Ishikawa (cell line): Measurements from ENCODE around the gene TUBB1.

Source experiments
- CREB1 ChIP-seq: IDR thresholded peaks from 2 replicates; pipeline ENCODE4 v1.6.1; 2012; ENCODE audit warnings: low read depth
- EP300 ChIP-seq: IDR thresholded peaks from 2 replicates; pipeline ENCODE4 v1.6.1; 2012; ENCODE audit warnings: borderline replicate concordance
- MAX ChIP-seq: IDR thresholded peaks from 2 replicates; pipeline ENCODE4 v1.6.1; 2012
- RAD21 ChIP-seq: IDR thresholded peaks from 2 replicates; pipeline ENCODE4 v1.6.1; 2012; ENCODE audit warnings: low read depth
- REST ChIP-seq: IDR thresholded peaks from 2 replicates; pipeline ENCODE4 v1.6.1; 2012; ENCODE audit warnings: low read depth, mild to moderate bottlenecking
- YY1 ChIP-seq: IDR thresholded peaks from 2 replicates; pipeline ENCODE4 v1.6.1; 2012; ENCODE audit warnings: low read depth

- no peak for TF ChIP-seq EP300
- TF ChIP-seq REST: no peak
- no peak for TF ChIP-seq RAD21
- no peak for TF ChIP-seq CREB1
- TF ChIP-seq MAX: no peak
- TF ChIP-seq YY1: no peak
These were observed 29.4 kb downstream of the TUBB1 start for GRCh38 chr20:59048681-59049030.
